Neural progenitor cell (in vitro differentiated cells): ENCODE data around the gene C6orf62. TPM values are rescaled to one million over a fixed set of nuclear protein-coding genes. Genes with fewer than 3 reads are reported as not detected.
"Not testable (repeated sequence)": the region's sequence is repeated elsewhere in the genome, so short reads cannot be mapped to it uniquely, and the experiment has no call there.

Experiments used
- DNase-seq: peaks from one replicate; pipeline ENCODE4 v3.0.0-alpha.2; 2016; ENCODE audit warnings: low spot score
- H2AFZ ChIP-seq: fragments of 200-600 bp; sonication (generic); replicated peaks from 2 replicates; pipeline ENCODE4 v1.6.1; 2016; ENCODE audit warnings: antibody characterized with exemption
- H3F3A ChIP-seq: fragments of 200-600 bp; sonication (generic); 2 replicates; pipeline ENCODE4 v1.6.1; 2016; ENCODE audit warnings: antibody characterized with exemption, low read depth
- H3K27ac ChIP-seq: fragments of 200-600 bp; sonication (generic); 2 replicates; pipeline ENCODE4 v1.5.1; 2016; ENCODE audit warnings: mild to moderate bottlenecking
- H3K27me3 ChIP-seq: fragments of 200-600 bp; sonication (generic); 2 replicates; pipeline ENCODE4 v1.6.1; 2016; ENCODE audit warnings: mild to moderate bottlenecking, moderate library complexity
- H3K36me3 ChIP-seq: fragments of 200-600 bp; sonication (generic); 2 replicates; pipeline ENCODE4 v1.5.1; 2016
- H3K4me1 ChIP-seq: fragments of 200-600 bp; sonication (generic); 2 replicates; pipeline ENCODE4 v1.6.1; 2016; ENCODE audit warnings: mixed run types
- H3K4me2 ChIP-seq: fragments of 200-600 bp; sonication (generic); 2 replicates; pipeline ENCODE4 v1.6.1; 2016
- H3K4me3 ChIP-seq: fragments of 200-600 bp; sonication (generic); 2 replicates; pipeline ENCODE4 v1.5.1; 2016
- H3K79me2 ChIP-seq: fragments of 200-600 bp; sonication (generic); 2 replicates; pipeline ENCODE4 v1.6.1; 2016; ENCODE audit warnings: low read depth
- H3K9ac ChIP-seq: fragments of 200-600 bp; sonication (generic); 2 replicates; pipeline ENCODE4 v1.6.1; 2016
- H3K9me3 ChIP-seq: fragments of 200-600 bp; sonication (generic); 2 replicates; pipeline ENCODE4 v1.5.1; 2016; ENCODE audit warnings: low read depth
- H4K20me1 ChIP-seq: fragments of 200-600 bp; sonication (generic); 2 replicates; pipeline ENCODE4 v1.6.1; 2016; ENCODE audit warnings: low read depth
- H3K27ac Mint-ChIP-seq: 3 replicates; pipeline ENCODE4 v1.8.0; 2021; ENCODE audit warnings: mixed read lengths
- H3K27me3 Mint-ChIP-seq: 2 replicates; pipeline ENCODE4 v1.8.0; 2022; ENCODE audit warnings: low read depth, mild to moderate bottlenecking, inconsistent platforms, moderate library complexity, mixed read lengths; ENCODE audit not compliant: insufficient read depth
- H3K36me3 Mint-ChIP-seq: 3 replicates; pipeline ENCODE4 v1.8.0; 2021; ENCODE audit warnings: mixed read lengths
- H3K4me1 Mint-ChIP-seq: 3 replicates; pipeline ENCODE4 v1.8.0; 2021; ENCODE audit warnings: mixed read lengths
- H3K4me3 Mint-ChIP-seq: 3 replicates; pipeline ENCODE4 v1.8.0; 2021; ENCODE audit warnings: mild to moderate bottlenecking, moderate library complexity, mixed read lengths
- H3K9me3 Mint-ChIP-seq: 3 replicates; pipeline ENCODE4 v1.8.0; 2020; ENCODE audit warnings: mixed read lengths
- EZH2 ChIP-seq: fragments of 200-600 bp; sonication (generic); IDR thresholded peaks from 2 replicates; pipeline ENCODE4 v1.6.1; 2017; ENCODE audit warnings: antibody characterized with exemption, mild to moderate bottlenecking, moderate library complexity
- EZH2phosphoT487 ChIP-seq: fragments of 200-600 bp; sonication (generic); IDR thresholded peaks from 2 replicates; pipeline ENCODE4 v1.6.1; 2017; ENCODE audit warnings: antibody characterized with exemption
- total RNA-seq: library from RNA; depleted of rRNA; stranded (reverse); fragments of >200 nt; gene quantifications from 2 replicates; pipeline ENCODE4 v1.2.3, GENCODE V29; 2015; ENCODE audit warnings: low replicate concordance
- TF ChIP-seq, protein P1 (sequence below): fragments of 200-600 bp; sonication (generic); IDR thresholded peaks from 2 replicates; pipeline ENCODE4 v1.5.1; 2017; ENCODE audit warnings: antibody characterized with exemption, mild to moderate bottlenecking

C6orf62 gene
- total RNA-seq, 1 donor from 2014 or later = 82.3 TPM

DNA sequence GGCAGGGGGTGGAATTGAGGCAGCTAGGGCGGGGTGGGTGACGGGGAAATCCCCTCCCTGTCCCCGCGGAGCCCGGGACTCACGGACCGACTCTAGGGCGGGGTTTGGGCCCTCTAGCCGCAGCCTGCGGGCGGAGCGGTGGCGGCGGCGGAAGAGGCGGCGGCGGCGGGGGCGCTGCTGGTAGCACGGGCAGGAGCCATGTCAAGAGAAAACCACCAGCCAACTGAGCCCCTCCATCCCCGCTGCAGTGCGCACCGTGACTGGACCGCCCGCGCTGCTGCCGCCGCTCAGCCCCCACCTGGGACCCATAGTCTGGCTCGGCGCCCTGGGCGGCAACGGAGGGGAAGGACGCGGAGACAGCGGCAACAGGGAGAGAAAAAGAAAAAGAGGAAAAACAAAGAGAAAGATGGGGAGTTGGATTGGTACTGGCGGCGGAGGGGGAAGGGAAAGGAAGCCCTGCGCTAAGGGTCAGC lies 1.2 kb upstream of the C6orf62 start:
- H3K27ac Mint-ChIP-seq = peak overlapping the region; percentile 100
- H2AFZ ChIP-seq = peak overlapping the region; percentile 17
- H3K4me2 ChIP-seq = peak overlapping the region; percentile 98
- peaks cover 25% of the 10 kb centered on the region for H3K4me1 ChIP-seq
- peaks cover 17% of the 10 kb centered on the region for H3F3A ChIP-seq
- peak; percentile 66 for DNase-seq
- H3K27me3 ChIP-seq = no peaks in the 10 kb centered on the region
- peak overlapping the region; percentile 99 for H3K4me3 ChIP-seq
- H3K36me3 Mint-ChIP-seq = peaks cover 20% of the 10 kb centered on the region
- TF ChIP-seq, protein P1, sequence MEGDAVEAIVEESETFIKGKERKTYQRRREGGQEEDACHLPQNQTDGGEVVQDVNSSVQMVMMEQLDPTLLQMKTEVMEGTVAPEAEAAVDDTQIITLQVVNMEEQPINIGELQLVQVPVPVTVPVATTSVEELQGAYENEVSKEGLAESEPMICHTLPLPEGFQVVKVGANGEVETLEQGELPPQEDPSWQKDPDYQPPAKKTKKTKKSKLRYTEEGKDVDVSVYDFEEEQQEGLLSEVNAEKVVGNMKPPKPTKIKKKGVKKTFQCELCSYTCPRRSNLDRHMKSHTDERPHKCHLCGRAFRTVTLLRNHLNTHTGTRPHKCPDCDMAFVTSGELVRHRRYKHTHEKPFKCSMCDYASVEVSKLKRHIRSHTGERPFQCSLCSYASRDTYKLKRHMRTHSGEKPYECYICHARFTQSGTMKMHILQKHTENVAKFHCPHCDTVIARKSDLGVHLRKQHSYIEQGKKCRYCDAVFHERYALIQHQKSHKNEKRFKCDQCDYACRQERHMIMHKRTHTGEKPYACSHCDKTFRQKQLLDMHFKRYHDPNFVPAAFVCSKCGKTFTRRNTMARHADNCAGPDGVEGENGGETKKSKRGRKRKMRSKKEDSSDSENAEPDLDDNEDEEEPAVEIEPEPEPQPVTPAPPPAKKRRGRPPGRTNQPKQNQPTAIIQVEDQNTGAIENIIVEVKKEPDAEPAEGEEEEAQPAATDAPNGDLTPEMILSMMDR = no peak
- no peak for TF ChIP-seq EZH2phosphoT487
- no peak for TF ChIP-seq EZH2
- H3K4me3 Mint-ChIP-seq = peak overlapping the region; percentile 96
- no peaks in the 10 kb centered on the region for H3K9me3 Mint-ChIP-seq
- peaks cover 54% of the 10 kb centered on the region for H3K79me2 ChIP-seq
- peaks cover 5% of the 10 kb centered on the region for H3K27me3 Mint-ChIP-seq
- H3K4me1 Mint-ChIP-seq = peaks cover 42% of the 10 kb centered on the region
- peak overlapping the region; percentile 96 for H3K9ac ChIP-seq
- H3K27ac ChIP-seq = peak overlapping the region; percentile 98
- H3K9me3 ChIP-seq = no peaks in the 10 kb centered on the region
- H4K20me1 ChIP-seq = peaks cover 52% of the 10 kb centered on the region
- H3K36me3 ChIP-seq = peaks cover 12% of the 10 kb centered on the region

- H3K4me3 ChIP-seq = peak overlapping the region; percentile 99
- Mint-ChIP-seq H3K36me3 (peaks cover 30% of the 10 kb centered on the region), H3K27me3 (peaks cover 5% of the 10 kb centered on the region), H3K9me3 (no peaks in the 10 kb centered on the region), H3K4me3 (peak overlapping the region; percentile 96), H3K27ac (no peak overlapping the region), H3K4me1 (peaks cover 40% of the 10 kb centered on the region)
- no peaks in the 10 kb centered on the region for H3K27me3 ChIP-seq
- peak overlapping the region; percentile 98 for H3K4me2 ChIP-seq
- TF ChIP-seq EZH2 = no peak
- TF ChIP-seq, protein P1 = no peak
- TF ChIP-seq EZH2phosphoT487 = no peak
- DNase-seq = no peak
- no peaks in the 10 kb centered on the region for H3K9me3 ChIP-seq
- peak overlapping the region; percentile 96 for H3K9ac ChIP-seq
- H3K4me1 ChIP-seq = peaks cover 22% of the 10 kb centered on the region
- H4K20me1 ChIP-seq = peaks cover 68% of the 10 kb centered on the region
- H2AFZ ChIP-seq = no peak overlapping the region
- H3F3A ChIP-seq = peaks cover 17% of the 10 kb centered on the region
- H3K27ac ChIP-seq = no peak overlapping the region
- H3K79me2 ChIP-seq = peaks cover 70% of the 10 kb centered on the region
- H3K36me3 ChIP-seq = peaks cover 25% of the 10 kb centered on the region
Measured at GRCh38 chr6:24718449-24719124, 367 bp downstream of the C6orf62 start.

GRCh38 chr6:24716602-24717148 lies 2.3 kb downstream of the C6orf62 start:
- Histone ChIP-seq H3K79me2 (peaks cover 89% of the 10 kb centered on the region), H4K20me1 (peaks cover 87% of the 10 kb centered on the region), H3K4me1 (peaks cover 18% of the 10 kb centered on the region), H3K36me3 (peaks cover 38% of the 10 kb centered on the region), H3K4me3 (peak overlapping the region; percentile 99), H3K4me2 (peak overlapping the region; percentile 98), H3F3A (peaks cover 15% of the 10 kb centered on the region)
- H3K27me3 Mint-ChIP-seq, H3K9ac ChIP-seq, H3K9me3 Mint-ChIP-seq, H3K27ac Mint-ChIP-seq, DNase-seq, H3K27ac ChIP-seq, H3K9me3 ChIP-seq, H3K27me3 ChIP-seq, H2AFZ ChIP-seq: not testable (repeated sequence)
- peaks cover 36% of the 10 kb centered on the region for H3K4me1 Mint-ChIP-seq
- peak overlapping the region; percentile 96 for H3K4me3 Mint-ChIP-seq
- peaks cover 42% of the 10 kb centered on the region for H3K36me3 Mint-ChIP-seq
